ENCODE data around the gene USP16. TPM values are rescaled to one million over a fixed set of nuclear protein-coding genes. Genes with fewer than 3 reads are reported as not detected.

USP16 gene
- polyA plus RNA-seq, 2 of the 4 experiments (the other 2 are of a cell fraction) = 23.6 to 40.7 TPM

DNA sequence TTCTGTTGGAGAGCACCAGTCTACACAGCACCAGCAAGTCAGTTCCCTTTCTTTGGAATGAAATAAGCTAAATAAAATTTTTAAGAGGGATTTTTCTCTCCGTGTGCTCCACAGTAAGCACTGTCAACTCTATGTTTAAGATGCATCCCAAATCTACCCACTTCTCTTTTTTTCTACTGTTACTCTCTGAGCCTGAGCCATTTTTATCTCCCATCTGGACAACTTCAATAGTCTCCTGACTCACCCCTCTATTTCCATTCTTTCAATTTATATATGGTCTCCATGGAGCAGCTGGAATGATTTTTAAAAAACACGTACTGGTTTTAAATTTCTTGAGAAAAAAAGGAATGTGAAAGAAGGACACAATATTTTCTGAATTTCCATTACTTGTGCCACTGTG is 73.7 kb downstream of the USP16 start:
- CTCF ChIA-PET = interaction anchor here (1.4 to 1.6 kb wide), 2 partner anchors 12 to 274 kb away, joined by 5 read pairs; no protein-coding TSS in a partner anchor

DNA sequence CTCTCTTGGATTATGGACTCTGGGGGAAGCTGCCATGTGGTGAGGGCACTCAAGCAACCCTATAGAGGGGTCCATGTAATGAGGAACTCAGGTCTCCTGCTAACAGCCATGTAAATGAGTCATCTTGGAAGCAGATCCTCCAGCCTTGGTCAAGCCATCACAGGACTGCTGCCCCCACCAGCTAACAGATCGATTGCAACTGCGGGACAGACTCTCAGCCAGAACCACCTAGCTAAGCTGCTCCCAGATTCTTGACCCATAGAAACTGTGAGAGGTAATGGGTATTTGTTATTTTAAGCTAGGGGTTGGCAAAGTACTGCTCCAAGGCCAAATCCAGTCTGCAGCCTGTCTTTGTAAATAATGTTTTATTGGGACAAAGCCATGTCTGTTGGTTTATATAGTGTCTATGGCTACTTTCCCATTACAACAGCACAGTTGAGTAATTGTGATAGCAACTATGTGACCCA is 78.4 kb downstream of the USP16 start:
- ATAC-seq (no peak), DNase-seq (ENCODE audit: low read depth in 1 of 2, low spot score in 1 of 2) (no peak), FAIRE-seq (no peak)
- TF ChIP-seq CHD4 (IDR thresholded peaks at IDR 0.05; ENCODE audit: borderline replicate concordance) = no peak
- no peak for TF ChIP-seq POLR2A (IDR thresholded peaks at IDR 0.05; ENCODE audit: low read length)
- no peak for TF ChIP-seq NFE2L2 (conservative IDR thresholded peaks at IDR 0.05; ENCODE audit: low read length)
- no peak for TF ChIP-seq EHF (CRISPR knock-in tag; IDR thresholded peaks at IDR 0.05)
- no peak for TF ChIP-seq PHF8 (IDR thresholded peaks at IDR 0.05; ENCODE audit: borderline replicate concordance, low read depth)
- no peak for TF ChIP-seq MAFK (IDR thresholded peaks at IDR 0.05; ENCODE audit: partially characterized antibody)
- no peak for TF ChIP-seq HOXB5 (CRISPR knock-in tag; IDR thresholded peaks at IDR 0.05)
- no peak for TF ChIP-seq ZFP36 (IDR thresholded peaks at IDR 0.05; ENCODE audit: borderline replicate concordance, partially characterized antibody)
- no peak for TF ChIP-seq ZSCAN20 (CRISPR knock-in tag; IDR thresholded peaks at IDR 0.05)
- TF ChIP-seq CEBPB (IDR thresholded peaks at IDR 0.05) = no peak
- TF ChIP-seq, protein P1, sequence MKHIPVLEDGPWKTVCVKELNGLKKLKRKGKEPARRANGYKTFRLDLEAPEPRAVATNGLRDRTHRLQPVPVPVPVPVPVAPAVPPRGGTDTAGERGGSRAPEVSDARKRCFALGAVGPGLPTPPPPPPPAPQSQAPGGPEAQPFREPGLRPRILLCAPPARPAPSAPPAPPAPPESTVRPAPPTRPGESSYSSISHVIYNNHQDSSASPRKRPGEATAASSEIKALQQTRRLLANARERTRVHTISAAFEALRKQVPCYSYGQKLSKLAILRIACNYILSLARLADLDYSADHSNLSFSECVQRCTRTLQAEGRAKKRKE (CRISPR knock-in tag; IDR thresholded peaks at IDR 0.05; ENCODE audit: low read depth) = no peak
- H3K4me3 ChIP-seq = no peak overlapping the region
- H3K4me2 ChIP-seq = no peak overlapping the region
- no peaks in the 10 kb centered on the region for H3K9me3 ChIP-seq
- ChIA-PET CTCF (interaction anchor here (1.2 kb wide), 1 partner anchor 13 kb away, joined by 3 read pairs; no protein-coding TSS in a partner anchor), POLR2A (no interaction called here)
- no peaks in the 10 kb centered on the region for H3K4me1 ChIP-seq
- 100% methylated on average over 2 of the region's 2 CpGs for WGBS (ENCODE audit: missing lambda C conversion rate)
- no peak overlapping the region for H3K27ac ChIP-seq

More for the DNA sequence above, 73.7 kb downstream of the USP16 start:
- POLR2A ChIA-PET = no interaction called here
- ATAC-seq (no peak), DNase-seq (ENCODE audit: low read depth in 1 of 2, low spot score in 1 of 2) (no peak), FAIRE-seq (no peak)
- Histone ChIP-seq H3K27ac (no peak overlapping the region), H3K4me1 (no peaks in the 10 kb centered on the region), H3K9me3 (no peaks in the 10 kb centered on the region), H3K4me2 (no peak overlapping the region), H3K4me3 (no peak overlapping the region)
- TF ChIP-seq, protein P2, sequence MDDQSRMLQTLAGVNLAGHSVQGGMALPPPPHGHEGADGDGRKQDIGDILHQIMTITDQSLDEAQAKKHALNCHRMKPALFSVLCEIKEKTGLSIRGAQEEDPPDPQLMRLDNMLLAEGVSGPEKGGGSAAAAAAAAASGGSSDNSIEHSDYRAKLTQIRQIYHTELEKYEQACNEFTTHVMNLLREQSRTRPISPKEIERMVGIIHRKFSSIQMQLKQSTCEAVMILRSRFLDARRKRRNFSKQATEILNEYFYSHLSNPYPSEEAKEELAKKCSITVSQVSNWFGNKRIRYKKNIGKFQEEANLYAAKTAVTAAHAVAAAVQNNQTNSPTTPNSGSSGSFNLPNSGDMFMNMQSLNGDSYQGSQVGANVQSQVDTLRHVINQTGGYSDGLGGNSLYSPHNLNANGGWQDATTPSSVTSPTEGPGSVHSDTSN (IDR thresholded peaks at IDR 0.05) = no peak
- TF ChIP-seq, protein P3, sequence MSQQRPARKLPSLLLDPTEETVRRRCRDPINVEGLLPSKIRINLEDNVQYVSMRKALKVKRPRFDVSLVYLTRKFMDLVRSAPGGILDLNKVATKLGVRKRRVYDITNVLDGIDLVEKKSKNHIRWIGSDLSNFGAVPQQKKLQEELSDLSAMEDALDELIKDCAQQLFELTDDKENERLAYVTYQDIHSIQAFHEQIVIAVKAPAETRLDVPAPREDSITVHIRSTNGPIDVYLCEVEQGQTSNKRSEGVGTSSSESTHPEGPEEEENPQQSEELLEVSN (IDR thresholded peaks at IDR 0.05; ENCODE audit: borderline replicate concordance, low read depth) = no peak
- no peak for TF ChIP-seq KDM1A (IDR thresholded peaks at IDR 0.05; ENCODE audit: low read depth)
- no peak for TF ChIP-seq NR3C1 (IDR thresholded peaks at IDR 0.05)
- TF ChIP-seq, protein P4, sequence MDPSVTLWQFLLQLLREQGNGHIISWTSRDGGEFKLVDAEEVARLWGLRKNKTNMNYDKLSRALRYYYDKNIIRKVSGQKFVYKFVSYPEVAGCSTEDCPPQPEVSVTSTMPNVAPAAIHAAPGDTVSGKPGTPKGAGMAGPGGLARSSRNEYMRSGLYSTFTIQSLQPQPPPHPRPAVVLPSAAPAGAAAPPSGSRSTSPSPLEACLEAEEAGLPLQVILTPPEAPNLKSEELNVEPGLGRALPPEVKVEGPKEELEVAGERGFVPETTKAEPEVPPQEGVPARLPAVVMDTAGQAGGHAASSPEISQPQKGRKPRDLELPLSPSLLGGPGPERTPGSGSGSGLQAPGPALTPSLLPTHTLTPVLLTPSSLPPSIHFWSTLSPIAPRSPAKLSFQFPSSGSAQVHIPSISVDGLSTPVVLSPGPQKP (IDR thresholded peaks at IDR 0.05; ENCODE audit: low read depth, low read length) = no peak
- TF ChIP-seq ZSCAN20 (CRISPR knock-in tag; IDR thresholded peaks at IDR 0.05) = no peak
- TF ChIP-seq JUN (IDR thresholded peaks at IDR 0.05) = no peak
- TF ChIP-seq ESRRA (IDR thresholded peaks at IDR 0.05; ENCODE audit: borderline replicate concordance, low read length) = no peak
- no peak for TF ChIP-seq FOXS1 (CRISPR knock-in tag; IDR thresholded peaks at IDR 0.05)
- TF ChIP-seq, protein P1 (CRISPR knock-in tag; IDR thresholded peaks at IDR 0.05; ENCODE audit: low read depth) = no peak
- TF ChIP-seq CBX8 (IDR thresholded peaks at IDR 0.05) = no peak
- no peak for TF ChIP-seq CHD2 (IDR thresholded peaks at IDR 0.05; ENCODE audit: low read length, partially characterized antibody)
- TF ChIP-seq, protein P5, sequence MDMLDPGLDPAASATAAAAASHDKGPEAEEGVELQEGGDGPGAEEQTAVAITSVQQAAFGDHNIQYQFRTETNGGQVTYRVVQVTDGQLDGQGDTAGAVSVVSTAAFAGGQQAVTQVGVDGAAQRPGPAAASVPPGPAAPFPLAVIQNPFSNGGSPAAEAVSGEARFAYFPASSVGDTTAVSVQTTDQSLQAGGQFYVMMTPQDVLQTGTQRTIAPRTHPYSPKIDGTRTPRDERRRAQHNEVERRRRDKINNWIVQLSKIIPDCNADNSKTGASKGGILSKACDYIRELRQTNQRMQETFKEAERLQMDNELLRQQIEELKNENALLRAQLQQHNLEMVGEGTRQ (IDR thresholded peaks at IDR 0.05) = no peak
- TF ChIP-seq, protein P6, sequence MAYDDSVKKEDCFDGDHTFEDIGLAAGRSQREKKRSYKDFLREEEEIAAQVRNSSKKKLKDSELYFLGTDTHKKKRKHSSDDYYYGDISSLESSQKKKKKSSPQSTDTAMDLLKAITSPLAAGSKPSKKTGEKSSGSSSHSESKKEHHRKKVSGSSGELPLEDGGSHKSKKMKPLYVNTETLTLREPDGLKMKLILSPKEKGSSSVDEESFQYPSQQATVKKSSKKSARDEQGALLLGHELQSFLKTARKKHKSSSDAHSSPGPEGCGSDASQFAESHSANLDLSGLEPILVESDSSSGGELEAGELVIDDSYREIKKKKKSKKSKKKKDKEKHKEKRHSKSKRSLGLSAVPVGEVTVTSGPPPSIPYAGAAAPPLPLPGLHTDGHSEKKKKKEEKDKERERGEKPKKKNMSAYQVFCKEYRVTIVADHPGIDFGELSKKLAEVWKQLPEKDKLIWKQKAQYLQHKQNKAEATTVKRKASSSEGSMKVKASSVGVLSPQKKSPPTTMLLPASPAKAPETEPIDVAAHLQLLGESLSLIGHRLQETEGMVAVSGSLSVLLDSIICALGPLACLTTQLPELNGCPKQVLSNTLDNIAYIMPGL (CRISPR knock-in tag; IDR thresholded peaks at IDR 0.05; ENCODE audit: borderline replicate concordance) = no peak
- no peak for TF ChIP-seq HOXB5 (CRISPR knock-in tag; IDR thresholded peaks at IDR 0.05)
- 88% methylated on average over 2 of the region's 2 CpGs for WGBS (ENCODE audit: missing lambda C conversion rate)
